OCI-LY1 (cell line): Measurements from ENCODE around the gene SOX15.

Experiments used
- EZH2 ChIP-seq: fragments of 200-600 bp; sonication (generic), shearing (Covaris generic); IDR thresholded peaks from 2 replicates; pipeline ENCODE4 v1.8.0; 2017; ENCODE audit warnings: borderline replicate concordance, mixed run types, mild to moderate bottlenecking, antibody characterized with exemption, low read length, moderate library complexity, mixed read lengths
- TF ChIP-seq, protein P1 (sequence below): fragments of 200-600 bp; sonication (generic), shearing (Covaris generic); IDR thresholded peaks from 2 replicates; pipeline ENCODE4 v1.5.1; 2017; ENCODE audit warnings: mild to moderate bottlenecking, antibody characterized with exemption, low read length, moderate library complexity, mixed read lengths

- TF ChIP-seq, protein P1, sequence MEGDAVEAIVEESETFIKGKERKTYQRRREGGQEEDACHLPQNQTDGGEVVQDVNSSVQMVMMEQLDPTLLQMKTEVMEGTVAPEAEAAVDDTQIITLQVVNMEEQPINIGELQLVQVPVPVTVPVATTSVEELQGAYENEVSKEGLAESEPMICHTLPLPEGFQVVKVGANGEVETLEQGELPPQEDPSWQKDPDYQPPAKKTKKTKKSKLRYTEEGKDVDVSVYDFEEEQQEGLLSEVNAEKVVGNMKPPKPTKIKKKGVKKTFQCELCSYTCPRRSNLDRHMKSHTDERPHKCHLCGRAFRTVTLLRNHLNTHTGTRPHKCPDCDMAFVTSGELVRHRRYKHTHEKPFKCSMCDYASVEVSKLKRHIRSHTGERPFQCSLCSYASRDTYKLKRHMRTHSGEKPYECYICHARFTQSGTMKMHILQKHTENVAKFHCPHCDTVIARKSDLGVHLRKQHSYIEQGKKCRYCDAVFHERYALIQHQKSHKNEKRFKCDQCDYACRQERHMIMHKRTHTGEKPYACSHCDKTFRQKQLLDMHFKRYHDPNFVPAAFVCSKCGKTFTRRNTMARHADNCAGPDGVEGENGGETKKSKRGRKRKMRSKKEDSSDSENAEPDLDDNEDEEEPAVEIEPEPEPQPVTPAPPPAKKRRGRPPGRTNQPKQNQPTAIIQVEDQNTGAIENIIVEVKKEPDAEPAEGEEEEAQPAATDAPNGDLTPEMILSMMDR = no peak
- TF ChIP-seq EZH2 = no peak
Observed at GRCh38 chr17:7631398-7632380, 41.8 kb upstream of the SOX15 start.
